SJSA1 (cell line): Measurements from ENCODE around the gene EIF5. TPM values are rescaled to one million over a fixed set of nuclear protein-coding genes. Genes with fewer than 3 reads are reported as not detected.

ENCODE experiments used
- DNase-seq, 2 experiments: peaks; one replicate each; pipeline ENCODE4 v3.0.0-alpha.2; 2015 to 2020; ENCODE audit warnings: low spot score in 2 of 2, low read depth in 1 of 2
- H3K27ac ChIP-seq: fragments of 250-450 bp; sonication (Bioruptor Pico); 2 replicates; pipeline ENCODE4 v1.5.1; 2020; ENCODE audit warnings: mild to moderate bottlenecking, moderate library complexity
- H3K27me3 ChIP-seq: fragments of 250-450 bp; sonication (Bioruptor Pico); replicated peaks from 2 replicates; pipeline ENCODE4 v1.5.1; 2020; ENCODE audit warnings: mild to moderate bottlenecking, moderate library complexity
- H3K36me3 ChIP-seq: fragments of 250-450 bp; sonication (Bioruptor Pico); 2 replicates; pipeline ENCODE4 v1.5.1; 2020; ENCODE audit warnings: mild to moderate bottlenecking
- H3K4me1 ChIP-seq: fragments of 250-450 bp; sonication (Bioruptor Pico); replicated peaks from 2 replicates; pipeline ENCODE4 v1.6.1; 2021; ENCODE audit warnings: mild to moderate bottlenecking
- H3K4me3 ChIP-seq: fragments of 250-450 bp; sonication (Bioruptor Pico); 2 replicates; pipeline ENCODE4 v1.5.1; 2020; ENCODE audit warnings: mild to moderate bottlenecking
- H3K9me3 ChIP-seq: fragments of 250-450 bp; sonication (Bioruptor Pico); replicated peaks from 2 replicates; pipeline ENCODE4 v1.5.1; 2020; ENCODE audit warnings: mild to moderate bottlenecking
- total RNA-seq: library from RNA; depleted of rRNA; stranded (reverse); fragments of >200 nt; shearing (Covaris generic); gene quantifications from 2 replicates; pipeline ENCODE4 v1.2.3, GENCODE V29; 2014

The EIF5 gene
- total RNA-seq, 1 experiment from 2014 or later, result 127 TPM

GRCh38 chr14:103336191-103336590 lies 2.2 kb downstream of the EIF5 start:
- H3K4me1 ChIP-seq, result peaks cover 13% of the 10 kb centered on the region
- H3K9me3 ChIP-seq, result no peaks in the 10 kb centered on the region
- H3K27ac ChIP-seq, result no peak overlapping the region
- H3K36me3 ChIP-seq, result peaks cover 74% of the 10 kb centered on the region
- no peaks in the 10 kb centered on the region for H3K27me3 ChIP-seq
- H3K4me3 ChIP-seq, result peak overlapping the region; percentile 95; the same call in 1 of the 2 replicates
- DNase-seq, result no peak

GRCh38 chr14:103337794-103338193 lies 3.8 kb downstream of the EIF5 start:
- H3K36me3 ChIP-seq, result peaks cover 90% of the 10 kb centered on the region
- DNase-seq, result no peak

GRCh38 chr14:103339561-103339960 lies 5.5 kb downstream of the EIF5 start:
- Histone ChIP-seq H3K4me1 (peaks cover 9% of the 10 kb centered on the region), H3K27ac (no peak overlapping the region), H3K27me3 (no peaks in the 10 kb centered on the region), H3K9me3 (no peaks in the 10 kb centered on the region), H3K4me3 (no peak overlapping the region), H3K36me3 (peaks cover 100% of the 10 kb centered on the region)
- DNase-seq, result no peak

More at GRCh38 chr14:103337794-103338193, 3.8 kb downstream of the EIF5 start:
- Histone ChIP-seq H3K4me3 (no peak overlapping the region), H3K27me3 (no peaks in the 10 kb centered on the region), H3K4me1 (peaks cover 13% of the 10 kb centered on the region), H3K27ac (no peak overlapping the region), H3K9me3 (no peaks in the 10 kb centered on the region)

GRCh38 chr14:103340480-103341212 lies 6.6 kb downstream of the EIF5 start:
- Histone ChIP-seq H3K27me3 (no peaks in the 10 kb centered on the region), H3K36me3 (peaks cover 95% of the 10 kb centered on the region), H3K27ac (no peak overlapping the region)

GRCh38 chr14:103341250-103342129 lies 7.5 kb downstream of the EIF5 start:
- peaks cover 86% of the 10 kb centered on the region for H3K36me3 ChIP-seq
- H3K4me1 ChIP-seq, result no peaks in the 10 kb centered on the region
- no peak overlapping the region for H3K4me3 ChIP-seq
- DNase-seq, result no peak
- H3K27me3 ChIP-seq, result no peaks in the 10 kb centered on the region
- H3K27ac ChIP-seq, result no peak overlapping the region
- H3K9me3 ChIP-seq, result no peaks in the 10 kb centered on the region

More at GRCh38 chr14:103340480-103341212, 6.6 kb downstream of the EIF5 start:
- H3K9me3 ChIP-seq, result no peaks in the 10 kb centered on the region
- no peak overlapping the region for H3K4me3 ChIP-seq
- DNase-seq, result no peak
- peaks cover 4% of the 10 kb centered on the region for H3K4me1 ChIP-seq

GRCh38 chr14:103343164-103343879 lies 9.3 kb downstream of the EIF5 start:
- no peak for DNase-seq
- Histone ChIP-seq H3K27me3 (no peaks in the 10 kb centered on the region), H3K4me3 (no peak overlapping the region), H3K36me3 (peaks cover 68% of the 10 kb centered on the region), H3K27ac (no peak overlapping the region), H3K4me1 (no peaks in the 10 kb centered on the region), H3K9me3 (no peaks in the 10 kb centered on the region)

- Histone ChIP-seq H3K36me3 (peaks cover 60% of the 10 kb centered on the region), H3K27me3 (no peaks in the 10 kb centered on the region), H3K27ac (no peak overlapping the region), H3K9me3 (no peaks in the 10 kb centered on the region), H3K4me1 (no peaks in the 10 kb centered on the region), H3K4me3 (no peak overlapping the region)
- no peak for DNase-seq
Observed at GRCh38 chr14:103343905-103344797, 10.1 kb downstream of the EIF5 start.

- Histone ChIP-seq H3K4me1 (no peaks in the 10 kb centered on the region), H3K4me3 (no peak overlapping the region), H3K36me3 (peaks cover 38% of the 10 kb centered on the region), H3K9me3 (no peaks in the 10 kb centered on the region), H3K27me3 (no peaks in the 10 kb centered on the region; the same call in 1 of the 2 replicates), H3K27ac (no peak overlapping the region)
- DNase-seq, result no peak
Observed at GRCh38 chr14:103346286-103346685, 12.2 kb downstream of the EIF5 start.

GRCh38 chr14:103347091-103347815 lies 13.2 kb downstream of the EIF5 start:
- H3K27ac ChIP-seq, result no peak overlapping the region
- H3K9me3 ChIP-seq, result no peaks in the 10 kb centered on the region
- H3K27me3 ChIP-seq, result no peaks in the 10 kb centered on the region; the same call in 1 of the 2 replicates
- peaks cover 29% of the 10 kb centered on the region for H3K36me3 ChIP-seq
- no peaks in the 10 kb centered on the region for H3K4me1 ChIP-seq
- no peak for DNase-seq
- H3K4me3 ChIP-seq, result no peak overlapping the region

GRCh38 chr14:103348154-103348553 lies 14.1 kb downstream of the EIF5 start:
- Histone ChIP-seq H3K27me3 (no peaks in the 10 kb centered on the region; the same call in 1 of the 2 replicates), H3K4me3 (no peak overlapping the region), H3K9me3 (no peaks in the 10 kb centered on the region), H3K4me1 (no peaks in the 10 kb centered on the region), H3K27ac (no peak overlapping the region), H3K36me3 (peaks cover 20% of the 10 kb centered on the region)
- no peak for DNase-seq

- no peaks in the 10 kb centered on the region for H3K4me1 ChIP-seq
- H3K36me3 ChIP-seq, result peaks cover 2% of the 10 kb centered on the region
- no peak for DNase-seq
- H3K4me3 ChIP-seq, result no peak overlapping the region
- H3K27ac ChIP-seq, result no peak overlapping the region
- H3K9me3 ChIP-seq, result no peaks in the 10 kb centered on the region
- H3K27me3 ChIP-seq, result no peaks in the 10 kb centered on the region; the same call in 1 of the 2 replicates
Observed at GRCh38 chr14:103349982-103350381, 15.9 kb downstream of the EIF5 start.

GRCh38 chr14:103353362-103353761 lies 19.3 kb downstream of the EIF5 start:
- Histone ChIP-seq H3K27me3 (no peaks in the 10 kb centered on the region; the same call in 1 of the 2 replicates), H3K9me3 (no peaks in the 10 kb centered on the region), H3K4me3 (no peak overlapping the region), H3K36me3 (no peaks in the 10 kb centered on the region), H3K27ac (no peak overlapping the region), H3K4me1 (no peaks in the 10 kb centered on the region)
- no peak for DNase-seq
